Common myeloid progenitor, CD34-positive (primary cell): ENCODE measurements around the gene COQ8B.
A peak's percentile ranks its signal among the peaks of the same experiment; 100 is the strongest.

Experiments
- CTCF ChIA-PET: fragments of 350-600 bp; sonication (Branson Sonifier 250); formaldehyde crosslinking; loops from one replicate; lab custom pipeline; 2021; ENCODE audit warnings: antibody characterized with exemption; lab: Charles Lee
- POLR2A ChIA-PET: fragments of 350-600 bp; sonication (Branson Sonifier 250); formaldehyde crosslinking; loops from one replicate; lab custom pipeline; 2021; ENCODE audit warnings: antibody characterized with exemption; lab: Charles Lee
- DNase-seq, 3 donors: peaks; one replicate each; pipeline versions ENCODE4 v3.0.0 to v3.0.0-alpha.2; 2013
- H3K27ac ChIP-seq, 2 experiments: 1 replicate in 1 of 2; 2 replicates in 1 of 2; pipeline ENCODE4 v1.7.0; 2013; ENCODE audit warnings: inconsistent platforms in 2 of 2, low read length in 2 of 2, mild to moderate bottlenecking in 2 of 2, low read depth in 1 of 2, moderate library complexity in 1 of 2; ENCODE audit not compliant: severe bottlenecking in 2 of 2, insufficient read depth in 1 of 2, poor library complexity in 1 of 2
- H3K27me3 ChIP-seq, 5 experiments: replicated peaks in 2 of 5; 1 replicate in 3 of 5; 2 replicates in 2 of 5; pipeline versions ENCODE4 v1.6.1 to v1.7.0; 2013; ENCODE audit warnings: low read length in 4 of 5, mild to moderate bottlenecking in 2 of 5, moderate library complexity in 2 of 5, inconsistent platforms in 1 of 5; ENCODE audit not compliant: insufficient read depth in 5 of 5, control insufficient read depth in 4 of 5
- H3K36me3 ChIP-seq, 4 experiments: 1 replicate in 2 of 4; 2 replicates in 2 of 4; pipeline versions ENCODE4 v1.6.1 to v1.7.0; 2013; ENCODE audit warnings: low read length in 3 of 4, control low read depth in 1 of 4, mild to moderate bottlenecking in 1 of 4; ENCODE audit not compliant: control insufficient read depth in 4 of 4, insufficient read depth in 4 of 4
- H3K4me1 ChIP-seq, 4 experiments: 1 replicate in 3 of 4; 2 replicates in 1 of 4; pipeline versions ENCODE4 v1.6.1 to v1.7.1; 2013; ENCODE audit warnings: low read length in 3 of 4, mild to moderate bottlenecking in 3 of 4, control low read depth in 1 of 4, inconsistent platforms in 1 of 4, moderate library complexity in 1 of 4; ENCODE audit not compliant: control insufficient read depth in 4 of 4, insufficient read depth in 4 of 4; ENCODE audit errors: control extremely low read depth in 1 of 4
- H3K4me3 ChIP-seq, 7 experiments: 1 replicate in 4 of 7; 2 replicates in 3 of 7; pipeline versions ENCODE4 v1.5.1 to v1.7.0; 2013; ENCODE audit warnings: mild to moderate bottlenecking in 7 of 7, low read length in 6 of 7, moderate library complexity in 6 of 7, inconsistent platforms in 2 of 7, low read depth in 2 of 7, control low read depth in 1 of 7; ENCODE audit not compliant: insufficient read depth in 4 of 7, control insufficient read depth in 1 of 7; ENCODE audit errors: extremely low read depth in 1 of 7
- H3K9me3 ChIP-seq, 5 experiments: 1 replicate in 4 of 5; 2 replicates in 1 of 5; pipeline versions ENCODE4 v1.6.1 to v1.7.1; 2013; ENCODE audit warnings: low read length in 4 of 5, mild to moderate bottlenecking in 2 of 5, inconsistent platforms in 1 of 5, low read depth in 1 of 5, moderate library complexity in 1 of 5; ENCODE audit not compliant: control insufficient read depth in 4 of 5, insufficient read depth in 2 of 5; ENCODE audit errors: control extremely low read depth in 1 of 5
- WGBS: methylation state at CpG from one replicate; pipeline ENCODE4 v1.1.5; 2013; ENCODE audit not compliant: insufficient coverage; 5-methylcytosine and 5-hydroxymethylcytosine counted together

The COQ8B gene

GRCh38 chr19:40718774-40719391, 2.2 kb upstream of the COQ8B start:
- Histone ChIP-seq H3K27me3 (no peaks in the 10 kb centered on the region), H3K27ac (peak overlapping the region in 1 of 2 experiments; percentile 97), H3K4me3 (peak overlapping the region in 6 of 7 experiments; percentile 5 to 95 (median 84)), H3K4me1 (peaks cover 2 to 56% (median 44%) of the 10 kb centered on the region in 4 experiments), H3K36me3 (peaks cover 0 to 7% (median 5%) of the 10 kb centered on the region in 4 experiments), H3K9me3 (no peaks in the 10 kb centered on the region)
- ChIA-PET POLR2A (interaction anchor here (1.0 kb wide), 1 partner anchor 32 kb away, joined by 4 read pairs; the partner anchor contains the start of gene ACTMAP), CTCF (no interaction called here)
- WGBS, result 34% methylated on average over 15 of the region's 16 CpGs
- DNase-seq, result no peak

- Histone ChIP-seq H3K27ac (peak overlapping the region; percentile 88 to 97), H3K36me3 (peaks cover 0 to 7% (median 4%) of the 10 kb centered on the region in 4 experiments), H3K4me1 (peaks cover 2 to 58% (median 47%) of the 10 kb centered on the region in 4 experiments), H3K27me3 (no peaks in the 10 kb centered on the region), H3K4me3 (peak overlapping the region in 6 of 7 experiments; percentile 75 to 95 (median 84)), H3K9me3 (no peaks in the 10 kb centered on the region)
- 73% methylated on average over 18 of the region's 20 CpGs for WGBS
- POLR2A ChIA-PET, result interaction anchor here (1.0 kb wide), 1 partner anchor 32 kb away, joined by 4 read pairs; the partner anchor contains the start of gene ACTMAP
- no peak for DNase-seq
- CTCF ChIA-PET, result no interaction called here
Measured at GRCh38 chr19:40717880-40718773, 1.4 kb upstream of the COQ8B start.

GRCh38 chr19:40717325-40717879, 716 bp upstream of the COQ8B start:
- ChIA-PET POLR2A (no interaction called here), CTCF (interaction anchor here (1.4 to 1.6 kb wide), 2 partner anchors 34 to 89 kb away, joined by 4 to 5 read pairs; no protein-coding TSS in a partner anchor)
- DNase-seq, result no peak
- Histone ChIP-seq H3K27ac (peak overlapping the region; percentile 88 to 97), H3K4me3 (peak overlapping the region; percentile 64 to 95 (median 83)), H3K9me3 (no peaks in the 10 kb centered on the region), H3K27me3 (no peaks in the 10 kb centered on the region), H3K4me1 (peaks cover 2 to 58% (median 48%) of the 10 kb centered on the region in 4 experiments), H3K36me3 (peaks cover 0 to 5% (median 4%) of the 10 kb centered on the region in 4 experiments)
- WGBS, result 3% methylated on average over 20 of the region's 20 CpGs

- ChIA-PET POLR2A (interaction anchor here (1.3 kb wide), 1 partner anchor 35 kb away, joined by 4 read pairs; the partner anchor contains the start of genes ACTMAP and SNRPA), CTCF (interaction anchor here (1.4 to 1.6 kb wide), 2 partner anchors 33 to 90 kb away, joined by 4 to 5 read pairs; no protein-coding TSS in a partner anchor)
- Histone ChIP-seq H3K4me1 (peaks cover 2 to 62% (median 48%) of the 10 kb centered on the region in 4 experiments), H3K27me3 (no peaks in the 10 kb centered on the region), H3K27ac (peak overlapping the region; percentile 88 to 97), H3K4me3 (peak overlapping the region; percentile 64 to 95 (median 83)), H3K9me3 (no peaks in the 10 kb centered on the region), H3K36me3 (peaks cover 0 to 8% (median 2%) of the 10 kb centered on the region in 4 experiments)
- WGBS, result 5% methylated on average over 5 of the region's 8 CpGs
- DNase-seq, result peak; percentile 80 to 88 (median 87)
Measured at GRCh38 chr19:40716031-40716481, 630 bp downstream of the COQ8B start.

GRCh38 chr19:40714441-40715299, 2.0 kb downstream of the COQ8B start:
- H3K4me3 ChIP-seq, result peak overlapping the region; percentile 3 to 95 (median 83)
- POLR2A ChIA-PET, result no interaction called here
- peaks cover 0 to 63% (median 55%) of the 10 kb centered on the region in 4 experiments for H3K4me1 ChIP-seq
- H3K27ac ChIP-seq, result peak overlapping the region; percentile 94 to 97
- 0% methylated on average over 28 of the region's 31 CpGs for WGBS
- H3K9me3 ChIP-seq, result no peaks in the 10 kb centered on the region
- CTCF ChIA-PET, result no interaction called here
- peaks cover 0 to 12% (median 2%) of the 10 kb centered on the region in 4 experiments for H3K36me3 ChIP-seq
- DNase-seq, result peak; percentile 97 to 100 (median 99)
- H3K27me3 ChIP-seq, result no peaks in the 10 kb centered on the region

GRCh38 chr19:40713939-40714338, 2.7 kb downstream of the COQ8B start:
- Histone ChIP-seq H3K27me3 (no peaks in the 10 kb centered on the region), H3K9me3 (no peaks in the 10 kb centered on the region), H3K27ac (peak overlapping the region; percentile 94 to 97), H3K4me3 (peak overlapping the region in 6 of 7 experiments; percentile 58 to 95 (median 84)), H3K4me1 (peaks cover 0 to 56% (median 50%) of the 10 kb centered on the region in 4 experiments), H3K36me3 (peaks cover 0 to 14% (median 5%) of the 10 kb centered on the region in 4 experiments)
- no peak for DNase-seq
- WGBS, result 100% methylated on average over 3 of the region's 11 CpGs
- ChIA-PET CTCF (interaction anchor here (1.2 kb wide), 1 partner anchor 50 kb away, joined by 6 read pairs; no protein-coding TSS in a partner anchor), POLR2A (interaction anchor here (0.9 kb wide), 1 partner anchor 29 kb away, joined by 3 read pairs; no protein-coding TSS in a partner anchor)
